NCI-H1092 treated with DMSO at 0.1 percent for 48 hours (cell line): Measurements from ENCODE around the gene ARPIN.
"Not testable (repeated sequence)": the region's sequence is repeated elsewhere in the genome, so short reads cannot be mapped to it uniquely, and the experiment has no call there.

Source experiments
- DNase-seq: peaks from one replicate; lab custom pipeline; 2025; lab: John Stamatoyannopoulos, UW

Gene ARPIN

GRCh38 chr15:89878323-89878722, 34.4 kb downstream of the ARPIN start:
- DNase-seq, result no peak

DNA sequence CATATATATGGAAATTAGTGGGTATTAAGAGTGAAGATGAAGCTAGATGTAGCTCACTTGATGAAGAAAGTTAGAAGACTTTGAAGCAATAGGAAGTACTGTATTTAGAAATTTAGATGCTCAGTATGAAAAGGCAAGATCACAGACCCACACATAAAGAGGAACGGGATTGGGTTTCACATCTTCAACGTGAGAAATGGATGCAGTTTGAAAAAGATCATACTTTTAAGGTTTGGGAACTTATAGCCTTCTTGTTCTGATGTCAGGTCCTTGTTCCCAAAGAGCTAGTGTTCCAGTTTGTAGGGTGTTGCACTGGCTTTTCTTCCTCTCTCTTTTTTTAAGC, 35.7 kb downstream of the ARPIN start:
- DNase-seq, result no peak

- no peak for DNase-seq
These were observed 36.2 kb downstream of the ARPIN start for GRCh38 chr15:89876396-89877082.

DNA sequence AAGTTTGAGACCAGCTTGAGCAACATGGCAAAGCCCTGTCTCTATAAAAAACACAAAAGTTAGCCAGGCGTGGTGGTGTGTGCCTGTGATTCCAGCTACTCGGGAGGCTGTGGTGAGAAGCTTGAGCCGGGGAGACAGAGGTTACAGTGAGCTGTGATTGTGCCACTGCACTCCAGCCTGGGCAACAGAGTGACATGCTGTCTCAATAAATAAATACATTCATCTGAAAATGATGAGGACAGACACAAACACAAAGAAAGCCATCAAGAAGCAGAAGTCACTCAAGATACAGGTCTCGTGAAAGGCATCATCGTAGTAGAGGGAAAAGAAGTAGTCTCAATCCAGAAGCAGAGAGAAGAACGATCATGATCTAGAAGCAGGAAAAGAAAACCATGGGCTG, 37.0 kb downstream of the ARPIN start:
- no peak for DNase-seq

- peak; percentile 61 for DNase-seq
These were observed 37.7 kb downstream of the ARPIN start for GRCh38 chr15:89874926-89875564.

GRCh38 chr15:89870688-89871288, 42.0 kb downstream of the ARPIN start:
- DNase-seq, result no peak

- no peak for DNase-seq
These were observed 42.7 kb downstream of the ARPIN start for GRCh38 chr15:89870006-89870405.

- not testable (repeated sequence) for DNase-seq
These were observed 43.3 kb downstream of the ARPIN start for GRCh38 chr15:89869490-89869889.

GRCh38 chr15:89864958-89865739, 47.6 kb downstream of the ARPIN start:
- DNase-seq, result no peak

GRCh38 chr15:89863918-89864317, 48.8 kb downstream of the ARPIN start:
- no peak for DNase-seq

- no peak for DNase-seq
These were observed 51.9 kb downstream of the ARPIN start for GRCh38 chr15:89860891-89861290.

- DNase-seq, result no peak
These were observed 52.3 kb downstream of the ARPIN start for GRCh38 chr15:89860431-89860830.

DNA sequence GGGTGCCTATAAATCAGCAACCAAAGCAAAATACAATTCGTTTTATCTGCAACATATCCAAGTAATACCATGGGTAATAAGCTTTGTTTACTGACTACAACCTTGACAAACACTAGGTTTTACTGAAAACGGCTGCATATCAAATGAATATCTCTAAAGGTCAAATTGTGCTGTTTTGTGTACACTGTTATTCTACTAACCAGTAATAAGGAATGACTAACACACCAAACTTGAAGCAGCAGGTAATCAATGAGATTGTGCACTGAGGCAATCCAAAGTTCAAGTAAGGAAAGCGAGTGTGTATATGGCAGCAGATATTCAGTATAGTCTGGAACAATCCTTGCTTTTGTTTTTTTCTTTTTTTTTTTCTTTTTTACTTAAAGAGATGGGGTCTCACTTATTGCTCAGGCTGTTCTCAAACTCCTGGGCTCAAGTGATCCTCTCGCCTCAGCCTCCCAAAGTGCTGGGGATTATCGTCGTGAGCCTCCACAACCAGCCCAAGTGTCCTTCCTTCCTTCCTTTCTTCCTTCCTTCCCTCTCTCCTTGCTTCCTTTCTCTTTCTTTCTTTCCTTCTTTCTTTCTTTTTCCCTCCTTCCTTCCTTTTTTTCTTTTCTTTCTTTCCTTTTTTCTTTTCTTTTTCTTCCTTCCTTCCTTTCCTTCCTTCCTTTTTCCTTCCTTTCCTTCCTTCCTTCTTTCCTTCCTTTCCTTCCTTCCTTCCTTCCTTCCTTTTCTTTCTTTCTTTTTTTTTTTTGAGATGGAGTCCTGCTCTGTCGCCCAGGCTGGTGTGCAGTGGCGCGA, 53.9 kb downstream of the ARPIN start:
- DNase-seq, result no peak

- no peak for DNase-seq
These were observed 55.1 kb downstream of the ARPIN start for GRCh38 chr15:89857673-89858072.

DNA sequence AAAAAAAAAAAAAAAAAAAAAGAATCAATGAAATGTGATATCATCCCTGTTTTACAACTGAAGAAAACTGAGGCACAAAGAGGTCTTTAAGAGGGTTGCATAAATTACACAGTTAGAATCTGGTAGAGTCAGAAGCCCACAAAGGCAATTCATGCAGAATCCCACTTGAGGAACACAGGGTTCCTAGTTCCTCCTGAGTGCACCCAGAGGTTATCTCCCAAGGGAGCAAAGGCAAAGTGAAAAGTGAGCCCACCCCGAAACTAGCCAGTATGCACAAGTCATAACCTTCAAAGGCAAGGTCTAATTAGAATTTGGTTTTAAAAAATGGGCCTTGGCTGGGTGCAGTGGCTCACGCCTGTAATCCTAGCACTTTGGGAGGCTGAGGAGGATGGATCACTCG, 56.8 kb downstream of the ARPIN start:
- DNase-seq, result no peak

- not testable (repeated sequence) for DNase-seq
These were observed 57.9 kb downstream of the ARPIN start for GRCh38 chr15:89854863-89855262.

- DNase-seq, result no peak
These were observed 60.3 kb downstream of the ARPIN start for GRCh38 chr15:89852342-89852995.

DNA sequence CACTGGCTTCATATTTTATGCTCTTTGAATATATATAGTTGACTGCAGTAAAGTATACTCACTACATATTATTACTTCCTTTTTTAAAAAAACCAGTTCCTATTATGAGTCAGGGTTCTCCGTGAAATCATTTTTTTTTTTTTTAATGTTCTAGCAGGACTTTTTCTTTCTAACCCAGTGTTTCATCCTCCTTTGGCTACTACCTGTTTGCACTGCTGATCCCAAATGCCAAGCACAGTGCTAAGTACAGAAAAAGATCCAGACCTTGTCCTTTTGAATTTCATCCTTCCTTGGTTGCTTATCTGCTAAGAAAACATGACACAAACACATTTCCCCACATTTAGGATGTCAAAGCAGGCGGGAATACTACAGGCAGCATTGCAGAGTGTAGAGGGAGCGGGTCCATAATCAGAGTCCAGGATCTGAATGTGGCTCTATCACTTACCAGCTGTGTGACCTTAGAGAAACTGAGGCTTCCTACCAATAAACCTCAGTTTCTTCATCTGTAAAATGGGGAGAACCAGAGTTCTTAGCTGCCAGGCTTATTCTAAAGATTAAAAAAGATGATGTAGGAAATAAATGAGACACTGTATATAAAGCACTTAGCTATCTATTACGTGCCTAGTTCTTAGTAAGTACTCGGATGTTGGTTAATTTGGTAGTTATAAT, 60.9 kb downstream of the ARPIN start:
- DNase-seq, result no peak

DNA sequence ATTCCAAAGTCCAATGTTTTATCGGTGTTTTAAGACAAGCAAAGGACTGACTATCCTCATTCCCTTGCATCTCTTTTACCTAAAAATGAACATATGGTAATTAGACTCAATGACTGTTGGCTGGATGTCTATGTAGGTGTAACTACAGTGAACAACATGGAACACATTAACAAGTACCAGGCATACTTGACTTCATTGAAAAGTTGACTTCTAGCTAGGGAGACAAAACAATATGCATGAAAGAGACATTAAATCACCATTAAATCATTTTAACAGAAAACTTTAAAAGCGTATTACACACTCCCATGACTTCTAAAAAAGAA, 63.8 kb downstream of the ARPIN start:
- DNase-seq, result no peak

DNA sequence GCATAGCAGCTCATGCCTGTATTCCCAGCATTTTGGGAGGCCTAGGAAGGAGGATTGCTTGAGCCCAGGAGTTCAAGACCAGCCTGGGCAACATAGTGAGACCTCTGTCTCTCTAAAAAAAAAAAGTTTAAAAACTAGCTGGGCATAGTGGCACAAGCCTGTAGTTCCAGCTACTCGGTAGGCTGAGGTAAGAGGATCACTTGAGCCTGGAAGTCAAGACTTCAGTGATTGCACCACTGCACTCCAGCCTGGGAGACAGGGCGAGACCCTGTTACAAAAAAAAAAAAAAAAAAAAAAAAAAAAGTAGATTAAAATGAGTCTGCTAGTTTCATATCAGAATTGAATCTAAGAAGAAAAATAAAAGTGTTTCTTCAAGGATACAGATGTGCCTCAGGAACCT, 65.7 kb downstream of the ARPIN start:
- DNase-seq, result no peak

GRCh38 chr15:89845305-89845893, 67.4 kb downstream of the ARPIN start:
- DNase-seq, result no peak
